Measurements from ENCODE around the gene CEACAM19. TPM values are rescaled to one million over a fixed set of nuclear protein-coding genes. Genes with fewer than 3 reads are reported as not detected.
"Not testable (repeated sequence)": the region's sequence is repeated elsewhere in the genome, so short reads cannot be mapped to it uniquely, and the experiment has no call there.

CEACAM19 gene
- total RNA-seq, 1 donor from 2014 or later = 4.2 TPM

GRCh38 chr19:44714597-44715169 lies 43.4 kb downstream of the CEACAM19 start:
- DNase-seq (no peak), ATAC-seq (no peak)
- intact Hi-C loops (cut with micrococcal nuclease) = no loop called here

GRCh38 chr19:44717603-44718002 lies 46.3 kb downstream of the CEACAM19 start:
- intact Hi-C loops (cut with micrococcal nuclease) = no loop called here
- no peak for ATAC-seq
- no peak for DNase-seq

GRCh38 chr19:44718441-44719261 lies 47.4 kb downstream of the CEACAM19 start:
- ATAC-seq = peak; percentile 88
- intact Hi-C loops (cut with micrococcal nuclease) = no loop called here
- DNase-seq = peak; percentile 79

GRCh38 chr19:44719262-44719701 lies 48.0 kb downstream of the CEACAM19 start:
- ATAC-seq (no peak), DNase-seq (no peak)
- intact Hi-C loops (cut with micrococcal nuclease) = no loop called here

GRCh38 chr19:44720396-44720795 lies 49.1 kb downstream of the CEACAM19 start:
- DNase-seq; intact Hi-C loops (cut with micrococcal nuclease); ATAC-seq: not testable (repeated sequence)

- ATAC-seq (no peak), DNase-seq (no peak)
- intact Hi-C loops (cut with micrococcal nuclease) = no loop called here
Observed at GRCh38 chr19:44720945-44721344, 49.7 kb downstream of the CEACAM19 start.

GRCh38 chr19:44721369-44721768 lies 50.1 kb downstream of the CEACAM19 start:
- intact Hi-C loops (cut with micrococcal nuclease); ATAC-seq; DNase-seq: not testable (repeated sequence)

- intact Hi-C loops (cut with micrococcal nuclease) = no loop called here
- no peak for ATAC-seq
- DNase-seq = no peak
Observed at GRCh38 chr19:44722131-44723121, 51.1 kb downstream of the CEACAM19 start.

GRCh38 chr19:44723299-44723951 lies 52.1 kb downstream of the CEACAM19 start:
- intact Hi-C loops (cut with micrococcal nuclease) = no loop called here
- DNase-seq (no peak), ATAC-seq (peak; percentile 44)

GRCh38 chr19:44723952-44724319 lies 52.7 kb downstream of the CEACAM19 start:
- DNase-seq (peak; percentile 87), ATAC-seq (peak; percentile 92)
- intact Hi-C loops (cut with micrococcal nuclease) = no loop called here

GRCh38 chr19:44725251-44725650 lies 54.0 kb downstream of the CEACAM19 start:
- ATAC-seq (peak; percentile 56), DNase-seq (no peak)
- intact Hi-C loops (cut with micrococcal nuclease) = loop anchor here (5.0 kb wide), 1 partner anchor 47 kb away; no protein-coding TSS in a partner anchor

- intact Hi-C loops (cut with micrococcal nuclease) = loop anchor here (5.0 kb wide), 1 partner anchor 47 kb away; no protein-coding TSS in a partner anchor
- no peak for DNase-seq
- ATAC-seq = no peak
Observed at GRCh38 chr19:44725684-44726083, 54.4 kb downstream of the CEACAM19 start.

GRCh38 chr19:44726465-44726864 lies 55.2 kb downstream of the CEACAM19 start:
- intact Hi-C loops (cut with micrococcal nuclease) = loop anchor here (5.0 kb wide), 1 partner anchor 46 kb away; no protein-coding TSS in a partner anchor
- DNase-seq = no peak
- ATAC-seq = no peak

- intact Hi-C loops (cut with micrococcal nuclease) = loop anchor here (5.0 kb wide), 1 partner anchor 44 kb away; no protein-coding TSS in a partner anchor
- no peak for ATAC-seq
- DNase-seq = no peak
Observed at GRCh38 chr19:44728178-44728577, 56.9 kb downstream of the CEACAM19 start.

- intact Hi-C loops (cut with micrococcal nuclease) = loop anchor here (5.0 kb wide), 1 partner anchor 43 kb away; no protein-coding TSS in a partner anchor
- DNase-seq = no peak
Observed at GRCh38 chr19:44729516-44730033, 58.3 kb downstream of the CEACAM19 start.

GRCh38 chr19:44731081-44731480 lies 59.8 kb downstream of the CEACAM19 start:
- no peak for DNase-seq
- no peak for ATAC-seq
- intact Hi-C loops (cut with micrococcal nuclease) = no loop called here

More at GRCh38 chr19:44729516-44730033, 58.3 kb downstream of the CEACAM19 start:
- no peak for ATAC-seq

GRCh38 chr19:44731622-44732021 lies 60.3 kb downstream of the CEACAM19 start:
- intact Hi-C loops (cut with micrococcal nuclease) = no loop called here
- no peak for DNase-seq
- ATAC-seq = no peak

GRCh38 chr19:44732235-44733014 lies 61.1 kb downstream of the CEACAM19 start:
- no peak for ATAC-seq
- intact Hi-C loops (cut with micrococcal nuclease) = no loop called here
- no peak for DNase-seq

Data from left ventricle myocardium superior (tissue), 1 donor.